ENCODE results near the gene PHACTR4.

The PHACTR4 gene

DNA sequence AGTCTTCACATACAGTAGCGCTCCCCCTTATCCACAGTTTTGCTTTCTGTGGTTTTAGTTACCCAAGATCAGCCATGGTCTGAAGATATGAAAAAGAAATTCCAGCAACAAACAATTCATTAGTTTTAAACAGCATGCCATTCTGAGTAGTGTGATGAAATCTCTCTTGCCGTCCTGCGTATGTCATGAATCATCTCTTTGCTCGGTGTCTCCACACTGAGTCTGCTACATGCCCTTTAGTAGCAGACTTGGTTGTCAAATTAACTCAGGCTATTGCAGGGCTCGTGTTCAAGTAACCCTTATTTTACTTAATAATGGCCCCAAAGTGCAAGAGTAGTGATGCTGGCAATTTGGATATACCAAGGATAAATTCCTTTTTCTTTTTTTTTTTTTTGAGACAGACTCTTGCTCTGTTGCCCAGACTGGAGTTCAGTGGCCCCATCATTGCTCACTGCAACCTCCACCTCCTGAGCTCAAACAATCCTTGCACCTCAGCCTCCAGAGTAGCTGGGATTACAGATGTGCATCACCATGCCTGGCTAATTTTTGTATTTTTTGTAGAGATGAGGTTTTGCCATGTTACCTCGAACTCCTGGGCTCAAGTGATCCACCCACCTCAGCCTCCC is 22.6 kb downstream of the PHACTR4 start:
- Mint-ChIP-seq H3K9me3 (no peaks in the 10 kb centered on the region), H3K27ac (no peak overlapping the region), H3K36me3 (ENCODE audit: low read depth) (peaks cover 10% of the 10 kb centered on the region), H3K4me3 (no peak overlapping the region), H3K4me1 (ENCODE audit: low read depth) (peaks cover 7% of the 10 kb centered on the region), H3K27me3 (ENCODE audit: low read depth) (no peaks in the 10 kb centered on the region)

DNA sequence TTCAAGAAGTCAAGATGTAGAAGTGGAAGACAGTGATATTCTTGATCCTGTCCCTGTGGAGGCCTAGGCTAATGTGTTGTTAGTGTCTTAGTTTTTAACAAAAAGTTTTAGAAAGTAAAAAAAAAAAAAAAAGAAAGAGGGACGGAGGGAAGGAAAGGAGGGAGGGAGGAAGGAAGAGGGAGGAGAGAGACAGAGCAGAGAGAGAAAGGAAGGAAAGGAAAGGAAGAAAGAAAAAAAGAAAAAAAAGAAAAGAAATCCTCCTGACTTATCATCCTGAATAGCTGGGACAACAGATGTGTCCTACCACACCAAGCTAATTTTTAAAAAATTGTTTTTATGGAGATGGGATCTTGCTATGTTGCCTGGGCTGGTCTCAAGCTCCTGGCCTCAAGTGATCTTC is 24.6 kb downstream of the PHACTR4 start:
- Mint-ChIP-seq H3K27ac (no peak overlapping the region), H3K4me3 (no peak overlapping the region)

DNA sequence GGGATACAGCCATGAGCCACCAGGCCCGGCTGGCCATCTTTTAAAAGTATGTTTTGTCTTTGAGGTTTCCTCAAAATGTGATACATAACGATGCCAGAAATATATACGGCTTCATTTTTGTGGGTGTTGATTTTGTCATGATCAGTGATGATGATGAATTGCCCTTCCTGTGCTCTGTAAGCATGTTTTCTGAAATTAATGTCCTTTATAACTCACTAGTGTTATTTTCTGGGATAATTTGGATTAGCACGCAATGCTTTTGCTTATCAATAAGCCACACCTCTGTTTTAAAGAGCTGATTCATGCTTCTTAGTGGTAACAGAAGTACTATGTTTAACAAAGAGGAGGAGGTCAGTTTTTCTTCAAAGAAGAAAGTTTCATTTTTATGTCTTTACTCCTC is 25.6 kb downstream of the PHACTR4 start:
- no peak overlapping the region for H3K4me3 Mint-ChIP-seq
- H3K27me3 Mint-ChIP-seq (ENCODE audit: low read depth) = no peaks in the 10 kb centered on the region
- H3K4me1 Mint-ChIP-seq (ENCODE audit: low read depth) = peaks cover 4% of the 10 kb centered on the region
- H3K27ac Mint-ChIP-seq = no peak overlapping the region
- H3K36me3 Mint-ChIP-seq (ENCODE audit: low read depth) = peaks cover 5% of the 10 kb centered on the region
- H3K9me3 Mint-ChIP-seq = no peaks in the 10 kb centered on the region

More for the DNA sequence above, 24.6 kb downstream of the PHACTR4 start:
- peaks cover 6% of the 10 kb centered on the region for H3K36me3 Mint-ChIP-seq (ENCODE audit: low read depth)
- no peaks in the 10 kb centered on the region for H3K27me3 Mint-ChIP-seq (ENCODE audit: low read depth)
- peaks cover 4% of the 10 kb centered on the region for H3K4me1 Mint-ChIP-seq (ENCODE audit: low read depth)
- H3K9me3 Mint-ChIP-seq = no peaks in the 10 kb centered on the region

DNA sequence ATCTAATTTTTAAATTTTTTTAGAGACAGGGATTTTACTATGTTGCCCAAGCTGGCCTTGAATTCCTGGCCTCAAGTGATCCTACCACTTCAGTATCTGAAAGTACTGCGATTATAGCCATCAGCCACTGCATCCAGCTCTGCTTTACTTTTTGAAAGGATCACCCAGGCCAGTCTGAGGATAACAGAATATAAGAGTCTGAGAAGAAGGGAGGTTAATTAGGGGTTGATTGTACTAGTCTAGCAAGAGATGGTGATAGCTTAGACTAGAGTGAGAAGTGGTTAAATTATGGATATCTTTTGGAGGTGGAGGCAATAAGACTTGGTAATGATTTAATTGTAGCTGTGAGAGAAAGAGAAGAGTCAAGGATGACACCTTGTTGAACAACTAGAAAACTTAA is 32.2 kb downstream of the PHACTR4 start:
- Mint-ChIP-seq H3K36me3 (ENCODE audit: low read depth) (peaks cover 3% of the 10 kb centered on the region), H3K27me3 (ENCODE audit: low read depth) (no peaks in the 10 kb centered on the region), H3K27ac (no peak overlapping the region), H3K4me3 (no peak overlapping the region), H3K4me1 (ENCODE audit: low read depth) (peaks cover 8% of the 10 kb centered on the region), H3K9me3 (no peaks in the 10 kb centered on the region)

DNA sequence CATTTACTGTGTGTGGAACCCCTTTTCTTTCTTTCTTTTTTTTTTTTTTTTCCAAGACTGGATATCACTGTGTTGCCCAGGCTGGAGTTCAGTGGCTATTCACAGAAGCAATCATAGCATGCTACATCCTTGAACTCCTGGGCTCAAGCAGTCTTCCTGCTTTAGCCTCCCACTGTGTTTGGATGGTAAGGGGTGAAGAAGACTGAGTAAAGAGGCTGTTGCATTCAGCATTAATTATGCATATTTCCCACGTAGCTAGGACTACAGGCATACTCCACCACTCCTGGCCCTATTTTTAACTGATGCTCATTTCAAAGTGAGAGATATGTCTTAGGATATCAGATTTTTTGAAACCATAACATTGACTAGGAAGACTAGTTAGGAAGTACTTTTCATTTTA is 39.5 kb downstream of the PHACTR4 start:
- Mint-ChIP-seq H3K36me3 (ENCODE audit: low read depth) (no peaks in the 10 kb centered on the region), H3K9me3 (no peaks in the 10 kb centered on the region), H3K27me3 (ENCODE audit: low read depth) (no peaks in the 10 kb centered on the region), H3K4me1 (ENCODE audit: low read depth) (peaks cover 5% of the 10 kb centered on the region), H3K27ac (no peak overlapping the region), H3K4me3 (no peak overlapping the region)

DNA sequence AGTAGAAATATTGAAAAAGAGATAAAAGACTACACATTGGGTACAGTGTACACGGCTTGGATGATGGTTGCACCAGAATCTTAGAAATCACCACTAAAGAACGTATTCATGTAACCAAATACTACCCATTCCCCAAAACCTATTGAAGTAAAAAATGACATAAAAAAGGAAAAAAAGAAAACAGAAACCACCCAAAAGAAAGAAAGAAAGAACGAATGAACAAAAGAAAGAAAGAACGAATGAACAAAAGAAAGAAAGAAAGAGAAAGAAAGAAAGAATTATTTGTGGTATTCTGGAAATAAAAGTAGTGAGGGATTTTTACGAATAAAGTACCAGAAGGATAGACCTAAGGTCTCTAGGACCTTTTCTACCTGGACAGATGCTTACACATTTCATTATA is 42.1 kb downstream of the PHACTR4 start:
- Mint-ChIP-seq H3K9me3 (no peaks in the 10 kb centered on the region), H3K36me3 (ENCODE audit: low read depth) (no peaks in the 10 kb centered on the region), H3K4me1 (ENCODE audit: low read depth) (peaks cover 7% of the 10 kb centered on the region), H3K4me3 (no peak overlapping the region), H3K27ac (no peak overlapping the region), H3K27me3 (ENCODE audit: low read depth) (no peaks in the 10 kb centered on the region)

DNA sequence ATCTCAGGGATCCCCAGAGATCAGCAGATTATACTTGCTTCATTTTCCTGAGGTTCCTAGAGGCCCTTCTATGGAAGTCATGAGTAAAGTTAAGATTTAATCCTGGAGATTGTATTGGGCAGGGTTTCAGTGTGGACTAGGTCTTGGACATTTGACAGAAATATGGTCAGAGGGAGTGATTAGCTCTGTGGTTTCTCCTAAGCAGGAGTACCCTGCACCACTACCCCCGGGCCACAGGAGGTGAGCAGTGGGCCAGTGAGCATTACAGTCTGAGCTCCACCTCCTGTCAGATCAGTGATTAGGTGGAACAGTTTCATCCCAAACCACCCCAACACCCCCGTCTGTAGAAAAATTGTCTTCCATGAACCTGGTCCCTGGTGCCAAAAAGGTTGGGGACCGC is 43.2 kb downstream of the PHACTR4 start:
- no peak overlapping the region for H3K27ac Mint-ChIP-seq
- no peaks in the 10 kb centered on the region for H3K36me3 Mint-ChIP-seq (ENCODE audit: low read depth)
- no peaks in the 10 kb centered on the region for H3K27me3 Mint-ChIP-seq (ENCODE audit: low read depth)

DNA sequence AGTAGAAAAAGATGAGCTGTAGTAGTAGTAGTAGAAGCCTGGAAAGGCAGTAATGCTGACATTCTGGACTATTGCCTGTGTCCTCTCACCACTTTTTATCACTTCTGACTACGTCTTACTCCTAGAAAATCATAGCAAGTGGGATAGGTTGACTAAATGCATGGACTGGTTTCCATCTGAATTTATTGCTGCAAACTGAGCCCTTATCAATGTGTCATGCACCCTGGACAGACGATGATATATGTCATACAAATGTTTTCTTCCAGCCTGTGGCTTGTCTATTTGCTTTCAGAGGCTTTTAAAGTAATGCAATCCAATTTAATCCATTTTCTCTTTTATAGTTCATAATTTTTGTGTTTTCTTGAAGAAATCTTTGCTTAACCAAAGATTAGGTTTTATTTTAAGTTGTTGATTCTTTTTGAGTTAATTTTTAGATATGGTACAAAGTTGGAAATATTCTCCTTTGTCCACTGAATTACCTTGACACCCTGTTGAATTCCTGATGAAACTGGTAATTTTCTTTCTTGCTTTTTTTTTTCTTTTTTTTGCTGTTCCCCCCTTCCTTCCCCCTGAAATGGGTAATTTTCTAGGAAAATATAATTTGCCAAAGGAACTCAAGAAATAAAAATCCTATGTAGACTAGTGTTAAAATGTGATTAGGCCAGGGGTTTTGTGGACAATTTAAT is 47.1 kb downstream of the PHACTR4 start:
- H3K4me3 Mint-ChIP-seq = no peak overlapping the region
- peaks cover 16% of the 10 kb centered on the region for H3K4me1 Mint-ChIP-seq (ENCODE audit: low read depth)
- peaks cover 1% of the 10 kb centered on the region for H3K36me3 Mint-ChIP-seq (ENCODE audit: low read depth)
- no peaks in the 10 kb centered on the region for H3K9me3 Mint-ChIP-seq
- no peak overlapping the region for H3K27ac Mint-ChIP-seq
- H3K27me3 Mint-ChIP-seq (ENCODE audit: low read depth) = no peaks in the 10 kb centered on the region

More for the DNA sequence above, 43.2 kb downstream of the PHACTR4 start:
- Mint-ChIP-seq H3K4me3 (no peak overlapping the region), H3K4me1 (ENCODE audit: low read depth) (peaks cover 15% of the 10 kb centered on the region), H3K9me3 (no peaks in the 10 kb centered on the region)

DNA sequence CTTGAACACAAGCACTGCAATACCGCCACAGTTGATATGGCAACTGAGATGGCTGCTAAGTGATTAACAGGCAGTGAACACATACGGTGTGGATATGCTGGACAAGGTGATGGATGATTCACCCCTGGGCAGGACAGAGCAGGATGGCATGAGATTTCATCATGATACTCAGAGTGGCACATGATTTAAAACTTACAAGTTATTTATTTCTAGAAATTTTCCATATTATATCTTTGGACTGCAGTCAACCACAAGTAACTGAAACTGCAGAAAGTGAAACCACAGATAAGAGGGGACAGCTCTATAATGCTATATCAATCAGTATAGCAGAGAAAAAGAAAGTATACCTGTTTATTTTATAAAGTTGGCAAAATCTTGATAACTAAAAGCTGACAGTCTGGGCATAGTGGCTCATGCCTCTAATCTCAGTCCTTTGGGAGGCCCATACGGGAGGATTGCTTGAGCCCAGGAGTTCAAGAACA is 47.9 kb downstream of the PHACTR4 start:
- H3K36me3 Mint-ChIP-seq (ENCODE audit: low read depth) = peaks cover 1% of the 10 kb centered on the region
- no peak overlapping the region for H3K4me3 Mint-ChIP-seq
- peak overlapping the region; percentile 26 for H3K27ac Mint-ChIP-seq
- peaks cover 16% of the 10 kb centered on the region for H3K4me1 Mint-ChIP-seq (ENCODE audit: low read depth)
- no peaks in the 10 kb centered on the region for H3K27me3 Mint-ChIP-seq (ENCODE audit: low read depth)
- H3K9me3 Mint-ChIP-seq = no peaks in the 10 kb centered on the region

DNA sequence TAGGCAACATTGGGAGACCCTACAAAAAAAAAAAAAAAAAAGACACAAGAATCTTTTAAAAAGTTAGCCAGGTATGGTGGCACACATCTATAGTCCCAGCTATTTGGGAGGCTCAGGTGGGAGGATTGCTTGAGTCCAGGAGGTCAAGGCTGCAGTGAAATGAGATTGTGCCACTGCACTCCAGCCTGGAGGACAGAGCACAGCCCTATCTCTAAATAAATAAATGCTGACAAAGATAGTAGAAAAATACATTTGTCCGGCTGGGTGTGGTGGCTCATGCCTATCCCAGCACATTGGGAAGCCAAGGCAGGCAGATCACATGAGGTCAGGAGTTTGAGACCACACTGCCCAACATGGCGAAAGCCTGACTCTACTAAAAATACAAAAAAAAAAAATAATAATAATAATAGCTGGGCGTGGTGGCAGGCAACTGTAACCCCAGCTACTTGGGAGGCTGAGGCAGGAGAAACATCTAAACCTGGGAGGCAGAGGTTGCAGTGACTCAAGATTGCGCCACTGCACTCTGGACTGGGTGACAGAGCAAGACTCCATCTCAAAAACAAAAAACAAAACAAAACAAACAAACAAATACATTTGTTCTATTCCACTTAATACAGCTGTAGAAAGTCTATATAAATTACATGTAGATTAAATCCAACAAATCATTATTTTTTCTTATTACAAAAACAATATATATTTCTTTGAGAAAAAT is 48.5 kb downstream of the PHACTR4 start:
- no peak overlapping the region for H3K4me3 Mint-ChIP-seq

DNA sequence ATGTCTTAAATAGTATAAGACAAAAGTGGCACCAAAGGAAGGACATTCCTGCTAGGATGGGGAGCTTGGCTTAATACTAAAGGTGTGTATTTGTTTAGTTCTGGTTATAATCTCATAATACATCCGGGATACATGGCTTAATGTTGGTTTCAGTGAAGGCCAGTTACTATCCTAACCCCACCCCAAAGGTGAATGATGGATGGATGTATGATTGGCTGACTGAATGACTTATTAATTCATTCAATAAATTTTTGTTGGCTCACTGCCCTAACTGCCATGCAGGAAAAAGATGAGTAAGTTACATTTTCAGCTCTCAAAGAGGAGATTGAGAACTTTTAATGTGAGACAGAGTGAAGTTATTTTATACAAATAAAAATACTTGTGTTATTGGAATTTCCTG is 52.2 kb downstream of the PHACTR4 start:
- H3K4me1 Mint-ChIP-seq (ENCODE audit: low read depth) = peaks cover 11% of the 10 kb centered on the region
- H3K4me3 Mint-ChIP-seq = no peak overlapping the region
- peaks cover 5% of the 10 kb centered on the region for H3K36me3 Mint-ChIP-seq (ENCODE audit: low read depth)
- H3K27ac Mint-ChIP-seq = no peak overlapping the region
- no peaks in the 10 kb centered on the region for H3K27me3 Mint-ChIP-seq (ENCODE audit: low read depth)
- no peaks in the 10 kb centered on the region for H3K9me3 Mint-ChIP-seq

More for the DNA sequence above, 48.5 kb downstream of the PHACTR4 start:
- Mint-ChIP-seq H3K36me3 (ENCODE audit: low read depth) (peaks cover 1% of the 10 kb centered on the region), H3K27me3 (ENCODE audit: low read depth) (no peaks in the 10 kb centered on the region), H3K9me3 (no peaks in the 10 kb centered on the region), H3K4me1 (ENCODE audit: low read depth) (peaks cover 16% of the 10 kb centered on the region), H3K27ac (no peak overlapping the region)

DNA sequence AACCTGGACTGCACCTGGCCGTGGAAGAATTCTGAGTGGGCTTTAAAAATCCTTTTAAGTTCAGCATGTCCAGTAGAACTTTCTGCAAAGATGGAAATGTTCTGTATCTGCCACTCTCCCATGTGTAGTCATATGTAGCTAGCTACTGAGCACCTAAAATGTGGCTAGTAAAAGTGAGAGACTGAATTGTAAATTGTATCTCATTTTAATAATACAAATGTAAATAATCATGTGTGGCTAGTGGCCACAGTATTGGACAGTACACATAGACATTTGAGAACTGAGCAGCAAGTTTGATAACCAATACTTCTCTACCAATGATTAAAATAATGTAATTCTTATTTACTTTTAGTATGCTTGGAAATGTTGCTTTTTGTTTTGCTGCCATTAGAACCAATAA is 57.3 kb downstream of the PHACTR4 start:
- Mint-ChIP-seq H3K27me3 (ENCODE audit: low read depth) (no peaks in the 10 kb centered on the region), H3K4me3 (no peak overlapping the region), H3K4me1 (ENCODE audit: low read depth) (peaks cover 2% of the 10 kb centered on the region), H3K36me3 (ENCODE audit: low read depth) (peaks cover 4% of the 10 kb centered on the region), H3K27ac (no peak overlapping the region), H3K9me3 (no peaks in the 10 kb centered on the region)

DNA sequence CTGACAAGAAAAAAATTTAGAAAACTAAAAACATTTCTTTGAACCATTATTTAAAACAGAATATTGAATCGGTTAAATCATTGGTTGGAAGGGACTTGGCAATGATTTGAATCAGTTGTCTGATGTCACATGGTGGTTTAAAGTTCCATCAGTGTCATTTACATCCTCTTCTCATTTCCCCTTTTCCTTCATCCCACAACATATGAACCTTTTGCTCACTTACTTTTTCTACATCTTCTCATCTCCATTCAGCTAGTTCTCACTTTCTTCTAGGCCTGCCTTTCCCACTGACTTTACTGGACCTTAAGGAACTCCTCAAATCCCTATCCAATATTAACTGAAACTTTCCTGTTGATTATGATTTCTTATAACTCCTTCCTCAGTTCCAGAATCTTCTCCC is 58.5 kb downstream of the PHACTR4 start:
- Mint-ChIP-seq H3K4me3 (no peak overlapping the region), H3K27me3 (ENCODE audit: low read depth) (no peaks in the 10 kb centered on the region), H3K36me3 (ENCODE audit: low read depth) (peaks cover 4% of the 10 kb centered on the region), H3K9me3 (no peaks in the 10 kb centered on the region), H3K4me1 (ENCODE audit: low read depth) (peaks cover 2% of the 10 kb centered on the region), H3K27ac (no peak overlapping the region)

DNA sequence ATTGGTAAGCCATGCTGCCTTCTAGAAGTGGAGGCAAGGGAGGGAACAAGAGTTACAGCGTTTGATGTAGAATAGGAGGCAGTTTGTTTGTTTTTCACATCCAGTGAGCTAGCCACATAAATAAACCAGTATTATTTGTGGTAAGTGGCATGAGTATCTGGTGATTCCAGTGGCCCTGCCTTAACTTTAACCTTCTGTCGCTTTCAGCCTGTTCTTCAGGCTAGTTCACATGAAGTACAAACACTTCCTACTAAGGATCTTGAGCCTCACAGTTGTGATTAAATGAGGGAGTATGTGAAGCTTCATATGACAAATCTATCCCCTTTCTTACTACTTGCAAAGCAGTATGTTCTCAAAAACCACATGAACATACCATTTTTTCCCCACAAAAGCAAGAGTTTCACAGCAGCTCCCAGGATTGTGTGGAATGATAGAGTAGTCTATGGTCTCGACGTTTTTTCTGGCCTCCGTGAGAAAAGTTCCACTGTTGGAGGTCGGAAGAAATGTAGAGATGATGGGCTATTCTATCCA is 59.5 kb downstream of the PHACTR4 start:
- Mint-ChIP-seq H3K4me1 (ENCODE audit: low read depth) (peaks cover 2% of the 10 kb centered on the region), H3K27me3 (ENCODE audit: low read depth) (no peaks in the 10 kb centered on the region), H3K4me3 (no peak overlapping the region), H3K36me3 (ENCODE audit: low read depth) (peaks cover 4% of the 10 kb centered on the region), H3K27ac (no peak overlapping the region), H3K9me3 (no peaks in the 10 kb centered on the region)
